Left kidney (tissue), 2 donors: ENCODE results near the gene SRP19. TPM values are rescaled to one million over a fixed set of nuclear protein-coding genes. Genes with fewer than 3 reads are reported as not detected.

Experiments used
- DNase-seq: peaks from one replicate; pipeline ENCODE4 v3.0.0-alpha.2; 2013
- polyA plus RNA-seq: library from polyadenylated mRNA; unstranded; fragments of 120-200 nt; gene quantifications from one replicate; pipeline ENCODE4 v1.2.1, GENCODE V29; 2013; ENCODE audit not compliant: insufficient read length

The SRP19 gene
- polyA plus RNA-seq, 1 donor = 99.6 TPM

- DNase-seq = peak; percentile 35
Measured at GRCh38 chr5:112918679-112919078, 57.6 kb downstream of the SRP19 start.

Other genes starting within 250 kb of the SRP19 start
- 35.3 TPM for gene APC, start 123.4 kb upstream of the SRP19 start, polyA plus RNA-seq
- gene REEP5, start 60.9 kb downstream of the SRP19 start, polyA plus RNA-seq = 109 TPM
- 48.8 TPM for gene DCP2, start 115.5 kb downstream of the SRP19 start, polyA plus RNA-seq